K562 (cell line): Measurements from ENCODE around the gene TYRP1. TPM values are rescaled to one million over a fixed set of nuclear protein-coding genes. Genes with fewer than 3 reads are reported as not detected.

ENCODE experiments used
- ATAC-seq: fragments of 200-7000 bp; cut with Tn5 transposase; 3 replicates; pipeline ENCODE4 v1.9.1; 2020; ENCODE audit warnings: moderate library complexity
- BruUV-seq: library from RNA; stranded (reverse); fragments of 400-500 nt; replicated peaks from 2 replicates; lab custom pipeline; 2021; lab: Mats Ljungman, UMichigan
- CTCF ChIA-PET: fragments of 300-600 bp; formaldehyde crosslinking; extraction: SDS; loops from one replicate; lab custom pipeline; 2021; ENCODE audit warnings: low intra/inter-chr PET ratio; lab: Yijun Ruan, JAX
- POLR2A ChIA-PET: fragments of 300-600, 350-650 bp; sonication (Branson Sonifier 250); formaldehyde crosslinking; extraction: SDS; loops from one replicate; lab custom pipeline; 2021; ENCODE audit warnings: antibody characterized with exemption, inconsistent platforms; lab: Yijun Ruan, JAX
- DNase-seq, 4 experiments: peaks; one replicate each; pipeline versions ENCODE4 v3.0.0 to v3.0.0-alpha.2; 2011 to 2018; ENCODE audit warnings: low spot score in 3 of 4, mixed read lengths in 3 of 4; ENCODE audit errors: extremely low read depth in 1 of 4
- FAIRE-seq: peaks from 2 replicates; lab custom pipeline; 2011; peaks lifted over from hg19 to GRCh38; lab: Jason Lieb, UNC
- H2AFZ ChIP-seq: 2 replicates; pipeline ENCODE4 v1.6.0; 2011; ENCODE audit warnings: low read depth, low read length, control low read depth, inconsistent platforms
- H3K27ac ChIP-seq: fragments of 200-600 bp; 3 replicates; pipeline ENCODE4 v1.8.0; 2011; ENCODE audit warnings: low read depth, mild to moderate bottlenecking, control low read depth, inconsistent platforms, low read length, moderate library complexity, mixed read lengths; ENCODE audit errors: extremely low read depth
- H3K27me3 ChIP-seq, 2 experiments: fragments of 300-600 bp in 1 of 2; 2 replicates in 1 of 2; 3 replicates in 1 of 2; pipeline versions ENCODE4 v1.6.0 to v1.8.0; 2011; ENCODE audit warnings: inconsistent platforms in 2 of 2, low read length in 2 of 2, mild to moderate bottlenecking in 1 of 2, mixed read lengths in 1 of 2, moderate library complexity in 1 of 2; ENCODE audit not compliant: control insufficient read depth in 2 of 2, insufficient read depth in 2 of 2
- H3K36me3 ChIP-seq: fragments of 300-600 bp; 3 replicates; pipeline ENCODE4 v1.8.0; 2011; ENCODE audit warnings: mild to moderate bottlenecking, low read length, inconsistent platforms; ENCODE audit not compliant: control insufficient read depth, insufficient read depth
- H3K4me1 ChIP-seq, 2 experiments: fragments of 200-600 bp in 1 of 2; replicated peaks in 1 of 2; 2 replicates in 1 of 2; 3 replicates in 1 of 2; pipeline versions ENCODE4 v1.5.1 to v1.8.0; 2011; ENCODE audit warnings: inconsistent platforms in 2 of 2, low read length in 2 of 2, mild to moderate bottlenecking in 1 of 2, mixed read lengths in 1 of 2, moderate library complexity in 1 of 2; ENCODE audit not compliant: control insufficient read depth in 2 of 2, insufficient read depth in 2 of 2
- H3K4me2 ChIP-seq: 2 replicates; pipeline ENCODE4 v1.6.1; 2011; ENCODE audit warnings: low read length, control low read depth, inconsistent platforms, mixed read lengths; ENCODE audit not compliant: insufficient read depth
- H3K4me3 ChIP-seq: fragments of 200-600 bp; sonication (generic), shearing (Covaris generic); 2 replicates; pipeline ENCODE4 v1.5.1; 2016; ENCODE audit warnings: control low read depth, inconsistent platforms
- H3K79me2 ChIP-seq: fragments of 200-600 bp; 3 replicates; pipeline ENCODE4 v1.8.0; 2011; ENCODE audit warnings: low read length, inconsistent platforms; ENCODE audit not compliant: control insufficient read depth, insufficient read depth
- H3K9ac ChIP-seq, 2 experiments: 2 replicates each; pipeline versions ENCODE4 v1.6.0 to v1.6.1; 2011; ENCODE audit warnings: low read depth in 2 of 2, low read length in 2 of 2, control low read depth in 1 of 2, inconsistent platforms in 1 of 2, mild to moderate bottlenecking in 1 of 2, mixed read lengths in 1 of 2; ENCODE audit not compliant: insufficient read depth in 1 of 2
- H3K9me1 ChIP-seq: one replicate; pipeline ENCODE4 v1.6.0; 2011; ENCODE audit warnings: inconsistent platforms, mild to moderate bottlenecking, low read length, moderate library complexity; ENCODE audit not compliant: control insufficient read depth, insufficient read depth
- H3K9me3 ChIP-seq: replicated peaks from 2 replicates; pipeline ENCODE4 v1.5.1; 2011; ENCODE audit warnings: low read depth, low read length, inconsistent platforms; ENCODE audit not compliant: control insufficient read depth, insufficient read depth
- H4K20me1 ChIP-seq: replicated peaks from 2 replicates; pipeline ENCODE4 v1.6.1; 2011; ENCODE audit warnings: low read length, inconsistent platforms, mixed read lengths; ENCODE audit not compliant: control insufficient read depth, insufficient read depth
- BRCA1 ChIP-seq, 2 experiments: fragments of 450-650 bp in 1 of 2; sonication (generic) in 1 of 2; formaldehyde crosslinking in 1 of 2; IDR thresholded peaks; 2 replicates each; pipeline versions ENCODE4 v1.5.0 to v1.6.1; 2017 to 2020; ENCODE audit warnings: mild to moderate bottlenecking in 1 of 2, missing genetic modification reagents in 1 of 2
- FOXA3 ChIP-seq, 2 experiments: fragments of 450-650 bp in 1 of 2; sonication (generic) in 1 of 2; formaldehyde crosslinking; IDR thresholded peaks in 1 of 2; conservative IDR thresholded peaks in 1 of 2; 2 replicates each; pipeline versions ENCODE4 v1.4.0 to v1.8.0; 2020 to 2022; ENCODE audit warnings: mild to moderate bottlenecking in 2 of 2, missing genetic modification reagents in 1 of 2
- GATAD2B ChIP-seq: fragments of 450-650 bp; IDR thresholded peaks from 2 replicates; pipeline ENCODE4 v1.6.1; 2017; ENCODE audit warnings: mild to moderate bottlenecking, borderline replicate concordance
- MEF2A ChIP-seq: IDR thresholded peaks from 2 replicates; pipeline ENCODE4 v1.6.1; 2011; ENCODE audit warnings: low read depth, mild to moderate bottlenecking, low read length, moderate library complexity; ENCODE audit not compliant: control insufficient read depth
- whole genome bisulfite sequencing: fragments of 100-300 bp; shearing (Covaris generic); methylation state at CpG from one replicate; pipeline ENCODE4 v1.1.6; 2016; ENCODE audit warnings: low coverage, mixed read lengths; ENCODE audit not compliant: insufficient coverage; ENCODE audit errors: missing lambda C conversion rate; 5-methylcytosine and 5-hydroxymethylcytosine counted together
- in situ Hi-C: fragments of 300-500 bp; cut with MboI; formaldehyde crosslinking; loops from 4 replicates; pipeline ENCODE4 v1.15.0; 2018; ENCODE audit warnings: inconsistent platforms, mixed read lengths
- intact Hi-C: fragments of 100-400 bp; cut with micrococcal nuclease; formaldehyde crosslinking; loops from 2 replicates; pipeline ENCODE4 v1.14.2; 2022
- polyA plus RNA-seq, 8 experiments: library from polyadenylated mRNA; depleted of rRNA in 4 of 8; stranded (reverse) in 5 of 8; unstranded in 3 of 8; fragments of >200 nt; fragmentation: Nextera tagmentation in 2 of 8; fragmentation: Illumina TruSeq in 1 of 8; extraction: Ambion mirVana in 2 of 8; extraction: Trizol in 1 of 8; gene quantifications; 2 replicates each; pipeline versions ENCODE4 v1.2.1 to v1.2.3, GENCODE V29; 2011 to 2014; ENCODE audit warnings: inconsistent platforms in 1 of 8, missing spikeins in 1 of 8
- total RNA-seq, 7 experiments: library from RNA; depleted of rRNA in 6 of 7; stranded (reverse); fragments of >200 nt in 6 of 7; fragmentation: Illumina TruSeq in 2 of 7; extraction: Trizol in 2 of 7; gene quantifications; 2 replicates each; pipeline versions ENCODE4 v1.2.1 to v1.2.3, GENCODE V29; 2011 to 2021; ENCODE audit warnings: low replicate concordance in 1 of 7
- TF ChIP-seq, protein P1 (sequence below): sonication (generic); formaldehyde crosslinking; IDR thresholded peaks from 2 replicates; pipeline ENCODE4 v1.8.1; 2023; ENCODE audit warnings: mild to moderate bottlenecking, missing genetic modification reagents

TYRP1 gene
- total and polyA plus RNA-seq, 9 of the 15 experiments (the other 6 are each of a cell fraction or from before 2014, with no cell fraction given) = not detected

DNA sequence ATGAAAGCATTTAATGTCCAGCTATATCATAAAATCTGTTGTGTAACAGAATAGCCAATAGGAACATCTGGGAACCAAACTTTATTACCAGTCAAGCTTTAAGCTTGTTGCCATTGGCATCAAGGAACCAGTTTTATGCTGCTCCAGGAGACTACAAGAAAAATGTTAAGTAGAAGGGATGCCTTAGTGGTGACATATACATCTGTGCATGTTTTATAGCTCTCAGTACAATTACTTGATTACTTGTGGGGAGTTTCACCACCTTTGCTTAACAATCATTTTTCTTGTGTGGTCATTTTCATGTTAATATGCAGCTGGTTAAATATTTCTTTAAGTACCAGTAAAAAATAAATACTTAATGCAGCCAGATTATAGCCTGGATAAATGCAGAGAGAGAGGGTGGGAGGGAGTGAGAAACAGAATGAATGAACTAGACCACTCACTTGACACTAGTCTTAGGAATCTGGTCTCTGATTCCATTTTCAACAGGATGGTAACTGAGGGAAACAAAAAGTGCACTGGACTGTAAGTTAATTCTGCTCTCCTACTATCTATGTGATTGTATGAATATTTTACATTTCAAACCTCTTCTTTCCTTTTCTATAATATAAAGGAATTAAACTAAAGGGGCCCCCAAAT is 45.9 kb downstream of the TYRP1 start:
- no peak for FAIRE-seq

DNA sequence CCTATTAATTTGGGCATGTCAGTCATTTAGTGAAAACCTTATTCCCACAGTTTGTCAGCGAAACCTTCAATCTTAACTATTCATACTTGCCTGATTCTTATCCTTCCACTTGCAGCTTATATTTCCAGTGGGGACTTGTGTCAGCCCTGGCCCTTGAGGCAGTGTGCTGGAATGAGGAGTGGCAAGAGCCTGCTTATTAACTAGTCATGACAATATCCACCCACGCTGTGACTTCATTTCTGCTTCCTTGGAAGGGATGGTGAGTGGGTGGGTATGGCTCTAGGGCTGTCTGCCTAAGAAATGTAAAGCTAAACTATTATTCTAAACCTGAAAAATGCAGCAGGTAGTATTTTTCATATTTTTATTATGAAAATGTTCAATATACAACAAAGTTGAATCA is 47.7 kb downstream of the TYRP1 start:
- intact Hi-C loops (no loop called here), in situ Hi-C loops (no loop called here)
- Histone ChIP-seq H3K9me1 (no peaks in the 10 kb centered on the region), H3K9me3 (no peaks in the 10 kb centered on the region), H3K4me2 (no peak overlapping the region), H3K4me3 (no peak overlapping the region), H4K20me1 (no peaks in the 10 kb centered on the region), H3K9ac (no peak overlapping the region), H3K27me3 (no peaks in the 10 kb centered on the region), H2AFZ (no peak overlapping the region), H3K27ac (no peak overlapping the region), H3K79me2 (no peaks in the 10 kb centered on the region), H3K36me3 (no peaks in the 10 kb centered on the region), H3K4me1 (no peaks in the 10 kb centered on the region)
- DNase-seq (no peak), FAIRE-seq (no peak), ATAC-seq (no peak)
- ChIA-PET CTCF (no interaction called here), POLR2A (no interaction called here)
- WGBS = 0% methylated on average over 2 of the region's 2 CpGs
- BruUV-seq = no TSS peak
- TF ChIP-seq GATAD2B (no peak), BRCA1 (IDR thresholded peaks at IDR 0.05) (no peak), BRCA1 (CRISPR knock-in tag; IDR thresholded peaks at IDR 0.05) (no peak)

More for the DNA sequence above, 45.9 kb downstream of the TYRP1 start:
- Histone ChIP-seq H3K9ac (no peak overlapping the region), H3K79me2 (no peaks in the 10 kb centered on the region), H3K36me3 (no peaks in the 10 kb centered on the region), H4K20me1 (no peaks in the 10 kb centered on the region), H3K4me2 (no peak overlapping the region), H3K4me3 (no peak overlapping the region), H3K4me1 (no peaks in the 10 kb centered on the region), H2AFZ (no peak overlapping the region), H3K9me3 (no peaks in the 10 kb centered on the region), H3K27ac (no peak overlapping the region), H3K27me3 (no peaks in the 10 kb centered on the region), H3K9me1 (no peaks in the 10 kb centered on the region)
- TF ChIP-seq, protein P1, sequence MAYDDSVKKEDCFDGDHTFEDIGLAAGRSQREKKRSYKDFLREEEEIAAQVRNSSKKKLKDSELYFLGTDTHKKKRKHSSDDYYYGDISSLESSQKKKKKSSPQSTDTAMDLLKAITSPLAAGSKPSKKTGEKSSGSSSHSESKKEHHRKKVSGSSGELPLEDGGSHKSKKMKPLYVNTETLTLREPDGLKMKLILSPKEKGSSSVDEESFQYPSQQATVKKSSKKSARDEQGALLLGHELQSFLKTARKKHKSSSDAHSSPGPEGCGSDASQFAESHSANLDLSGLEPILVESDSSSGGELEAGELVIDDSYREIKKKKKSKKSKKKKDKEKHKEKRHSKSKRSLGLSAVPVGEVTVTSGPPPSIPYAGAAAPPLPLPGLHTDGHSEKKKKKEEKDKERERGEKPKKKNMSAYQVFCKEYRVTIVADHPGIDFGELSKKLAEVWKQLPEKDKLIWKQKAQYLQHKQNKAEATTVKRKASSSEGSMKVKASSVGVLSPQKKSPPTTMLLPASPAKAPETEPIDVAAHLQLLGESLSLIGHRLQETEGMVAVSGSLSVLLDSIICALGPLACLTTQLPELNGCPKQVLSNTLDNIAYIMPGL (CRISPR knock-in tag) = no peak
- TF ChIP-seq FOXA3 (CRISPR knock-in tag; conservative IDR thresholded peaks at IDR 0.05 in 1 of 2, IDR thresholded peaks at IDR 0.05 in 1 of 2) (no peak), MEF2A (no peak)
- POLR2A ChIA-PET = no interaction called here
- intact Hi-C loops (no loop called here), in situ Hi-C loops (no loop called here)
- no peak for ATAC-seq
- CTCF ChIA-PET = no interaction called here
- BruUV-seq = no TSS peak
- DNase-seq = no peak
